Tibial nerve (tissue), 4 donors: ENCODE results near the gene ABCB11.

Source experiments
- EP300 ChIP-seq, 2 donors: sonication (generic); formaldehyde crosslinking; IDR thresholded peaks; one replicate each; pipeline ENCODE4 v1.6.1; 2017; ENCODE audit warnings: antibody characterized with exemption in 2 of 2, mild to moderate bottlenecking in 1 of 2
- POLR2A ChIP-seq, 2 donors: fragments of 450-650 bp; IDR thresholded peaks; one replicate each; pipeline ENCODE4 v1.6.1; 2017; ENCODE audit warnings: antibody characterized with exemption in 2 of 2, mild to moderate bottlenecking in 2 of 2, moderate library complexity in 2 of 2
- TF ChIP-seq, protein P1 (sequence below), 5 experiments: fragments of 200-600 bp in 3 of 5; fragments of 450-650 bp in 2 of 5; sonication (generic) in 3 of 5; IDR thresholded peaks; one replicate each; pipeline ENCODE4 v1.5.1; 2016 to 2019; ENCODE audit warnings: antibody characterized with exemption in 5 of 5, mild to moderate bottlenecking in 3 of 5, moderate library complexity in 2 of 5

DNA sequence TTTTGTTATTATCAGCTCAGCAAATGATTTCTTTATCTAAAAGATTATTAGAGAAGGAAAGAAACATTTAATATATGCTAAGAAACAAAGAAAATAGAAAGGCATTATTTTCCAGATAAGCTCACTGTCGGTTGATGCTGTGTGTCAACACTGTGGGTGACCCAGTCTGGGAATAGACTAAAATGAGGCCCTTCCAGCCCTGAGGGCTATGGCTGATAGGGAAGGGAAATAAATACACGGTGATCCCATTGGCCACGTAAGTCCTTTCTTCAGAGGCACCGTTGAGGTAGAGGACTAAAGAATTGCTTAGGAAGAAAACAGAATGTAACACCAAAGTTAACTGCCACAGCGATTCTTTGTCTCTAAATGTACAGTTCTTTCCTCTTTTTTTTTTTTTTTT, 1.8 kb downstream of the ABCB11 start:
- TF ChIP-seq, protein P1, sequence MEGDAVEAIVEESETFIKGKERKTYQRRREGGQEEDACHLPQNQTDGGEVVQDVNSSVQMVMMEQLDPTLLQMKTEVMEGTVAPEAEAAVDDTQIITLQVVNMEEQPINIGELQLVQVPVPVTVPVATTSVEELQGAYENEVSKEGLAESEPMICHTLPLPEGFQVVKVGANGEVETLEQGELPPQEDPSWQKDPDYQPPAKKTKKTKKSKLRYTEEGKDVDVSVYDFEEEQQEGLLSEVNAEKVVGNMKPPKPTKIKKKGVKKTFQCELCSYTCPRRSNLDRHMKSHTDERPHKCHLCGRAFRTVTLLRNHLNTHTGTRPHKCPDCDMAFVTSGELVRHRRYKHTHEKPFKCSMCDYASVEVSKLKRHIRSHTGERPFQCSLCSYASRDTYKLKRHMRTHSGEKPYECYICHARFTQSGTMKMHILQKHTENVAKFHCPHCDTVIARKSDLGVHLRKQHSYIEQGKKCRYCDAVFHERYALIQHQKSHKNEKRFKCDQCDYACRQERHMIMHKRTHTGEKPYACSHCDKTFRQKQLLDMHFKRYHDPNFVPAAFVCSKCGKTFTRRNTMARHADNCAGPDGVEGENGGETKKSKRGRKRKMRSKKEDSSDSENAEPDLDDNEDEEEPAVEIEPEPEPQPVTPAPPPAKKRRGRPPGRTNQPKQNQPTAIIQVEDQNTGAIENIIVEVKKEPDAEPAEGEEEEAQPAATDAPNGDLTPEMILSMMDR (IDR thresholded peaks at IDR 0.05): no peak
- no peak for TF ChIP-seq EP300 (IDR thresholded peaks at IDR 0.05)
- no peak for TF ChIP-seq POLR2A (IDR thresholded peaks at IDR 0.05)
